Hepatocyte (in vitro differentiated cells): ENCODE results near the gene GDF15. TPM values are rescaled to one million over a fixed set of nuclear protein-coding genes. Genes with fewer than 3 reads are reported as not detected.
"Not testable (repeated sequence)": the region's sequence is repeated elsewhere in the genome, so short reads cannot be mapped to it uniquely, and the experiment has no call there.

Experiments used
- DNase-seq: peaks from one replicate; pipeline ENCODE4 v3.0.0-alpha.2; 2016; ENCODE audit warnings: low spot score
- H2AFZ ChIP-seq: fragments of 200-600 bp; sonication (generic); 2 replicates; pipeline ENCODE4 v1.6.0; 2016; ENCODE audit warnings: antibody characterized with exemption, mild to moderate bottlenecking
- H3K27ac ChIP-seq: fragments of 200-600 bp; sonication (generic); 2 replicates; pipeline ENCODE4 v1.5.1; 2016; ENCODE audit warnings: mild to moderate bottlenecking
- H3K27me3 ChIP-seq: fragments of 200-600 bp; sonication (generic); 2 replicates; pipeline ENCODE4 v1.6.1; 2016
- H3K36me3 ChIP-seq: fragments of 200-600 bp; sonication (generic); replicated peaks from 2 replicates; pipeline ENCODE4 v1.5.1; 2016; ENCODE audit warnings: low read depth; ENCODE audit not compliant: insufficient read depth
- H3K4me1 ChIP-seq: fragments of 200-600 bp; sonication (generic); 2 replicates; pipeline ENCODE4 v1.5.1; 2016; ENCODE audit warnings: mild to moderate bottlenecking, moderate library complexity; ENCODE audit not compliant: insufficient read depth
- H3K4me2 ChIP-seq: fragments of 200-600 bp; sonication (generic); 2 replicates; pipeline ENCODE4 v1.6.0; 2016
- H3K4me3 ChIP-seq: fragments of 200-600 bp; sonication (generic); 2 replicates; pipeline ENCODE4 v1.5.1; 2016; ENCODE audit warnings: mild to moderate bottlenecking
- H3K79me2 ChIP-seq: fragments of 200-600 bp; sonication (generic); 2 replicates; pipeline ENCODE4 v1.6.0; 2017; ENCODE audit warnings: mild to moderate bottlenecking
- H3K9me2 ChIP-seq: fragments of 200-600 bp; sonication (generic); replicated peaks from 2 replicates; pipeline ENCODE4 v1.6.0; 2017; ENCODE audit warnings: mild to moderate bottlenecking; ENCODE audit not compliant: insufficient read depth
- H3K9me3 ChIP-seq: fragments of 200-600 bp; sonication (generic); 2 replicates; pipeline ENCODE4 v1.5.1; 2016; ENCODE audit warnings: low read depth, mild to moderate bottlenecking
- H4K20me1 ChIP-seq: fragments of 200-600 bp; sonication (generic); 2 replicates; pipeline ENCODE4 v1.6.0; 2016; ENCODE audit warnings: mild to moderate bottlenecking; ENCODE audit not compliant: insufficient read depth, poor library complexity, severe bottlenecking
- CTCF ChIP-seq: fragments of 200-600 bp; sonication (generic); IDR thresholded peaks from 2 replicates; pipeline ENCODE4 v1.5.1; 2016; ENCODE audit warnings: antibody characterized with exemption, mild to moderate bottlenecking; ENCODE audit not compliant: poor library complexity
- EZH2 ChIP-seq: fragments of 200-600 bp; sonication (generic); IDR thresholded peaks from 2 replicates; pipeline ENCODE4 v1.6.1; 2016; ENCODE audit warnings: antibody characterized with exemption, mild to moderate bottlenecking, borderline replicate concordance
- EZH2phosphoT487 ChIP-seq: fragments of 200-600 bp; sonication (generic); IDR thresholded peaks from one replicate; pipeline ENCODE4 v1.6.1; 2018; ENCODE audit warnings: antibody characterized with exemption, mild to moderate bottlenecking, low read depth, moderate library complexity; ENCODE audit not compliant: unreplicated experiment, severe bottlenecking
- WGBS: methylation state at CpG from one replicate; pipeline ENCODE4 v1.1.6; 2016; ENCODE audit warnings: low lambda C conversion rate; ENCODE audit errors: missing lambda C conversion rate; 5-methylcytosine and 5-hydroxymethylcytosine counted together
- polyA plus RNA-seq: library from polyadenylated mRNA; unstranded; fragments of >200 nt; fragmentation: Nextera tagmentation; extraction: Ambion mirVana; gene quantifications from 2 replicates; pipeline ENCODE4 v1.2.1, GENCODE V29; 2016
- total RNA-seq: library from RNA; depleted of rRNA; stranded (reverse); fragments of >200 nt; gene quantifications from 2 replicates; pipeline ENCODE4 v1.2.3, GENCODE V29; 2014

Gene GDF15
- total and polyA plus RNA-seq, 2 experiments from 2014 or later = 123 to 175 TPM

- TF ChIP-seq EZH2phosphoT487 = no peak
- TF ChIP-seq CTCF = peak; percentile 53
- no peak for TF ChIP-seq EZH2
- H3K9me3 ChIP-seq = no peaks in the 10 kb centered on the region
- DNase-seq = peak; percentile 90
Observed at GRCh38 chr19:18401580-18402112, 15.7 kb downstream of the GDF15 start.

GRCh38 chr19:18402455-18403248 is 16.7 kb downstream of the GDF15 start:
- not testable (repeated sequence) for H3K9me2 ChIP-seq, H3K4me3 ChIP-seq, H3K79me2 ChIP-seq, H3K36me3 ChIP-seq, DNase-seq, H3K9me3 ChIP-seq, H3K27me3 ChIP-seq, H4K20me1 ChIP-seq, H2AFZ ChIP-seq
- 59% methylated on average over 18 of the region's 18 CpGs for WGBS
- H3K27ac ChIP-seq = peak overlapping the region; percentile 90
- H3K4me2 ChIP-seq = peak overlapping the region; percentile 69
- peaks cover 15% of the 10 kb centered on the region for H3K4me1 ChIP-seq

More at GRCh38 chr19:18401580-18402112, 15.7 kb downstream of the GDF15 start:
- Histone ChIP-seq H2AFZ (no peak overlapping the region), H3K4me3 (no peak overlapping the region), H3K27me3 (no peaks in the 10 kb centered on the region), H3K9me2 (no peaks in the 10 kb centered on the region), H3K27ac (peak overlapping the region; percentile 90), H3K4me1 (peaks cover 17% of the 10 kb centered on the region), H3K36me3 (no peaks in the 10 kb centered on the region), H3K79me2 (peaks cover 3% of the 10 kb centered on the region), H4K20me1 (no peaks in the 10 kb centered on the region), H3K4me2 (peak overlapping the region; percentile 69)
- WGBS = 50% methylated on average over 7 of the region's 7 CpGs

GRCh38 chr19:18405754-18406153 is 19.8 kb downstream of the GDF15 start:
- H3K79me2 ChIP-seq, H3K9me2 ChIP-seq, H4K20me1 ChIP-seq, DNase-seq, H3K4me3 ChIP-seq, H2AFZ ChIP-seq, H3K27me3 ChIP-seq, H3K4me2 ChIP-seq, H3K36me3 ChIP-seq, H3K27ac ChIP-seq, H3K9me3 ChIP-seq: not testable (repeated sequence)
- WGBS = 93% methylated on average over 10 of the region's 11 CpGs
- H3K4me1 ChIP-seq = peaks cover 17% of the 10 kb centered on the region

GRCh38 chr19:18406749-18407148 is 20.8 kb downstream of the GDF15 start:
- Histone ChIP-seq H3K36me3 (no peaks in the 10 kb centered on the region), H3K4me1 (peaks cover 17% of the 10 kb centered on the region)
- 96% methylated on average over 9 of the region's 9 CpGs for WGBS

More at GRCh38 chr19:18406749-18407148, 20.8 kb downstream of the GDF15 start:
- no peak for DNase-seq
- Histone ChIP-seq H3K9me2 (no peaks in the 10 kb centered on the region), H3K27me3 (no peaks in the 10 kb centered on the region), H3K27ac (no peak overlapping the region), H3K79me2 (peaks cover 3% of the 10 kb centered on the region), H3K4me2 (no peak overlapping the region), H4K20me1 (no peaks in the 10 kb centered on the region), H3K9me3 (no peaks in the 10 kb centered on the region), H3K4me3 (no peak overlapping the region), H2AFZ (no peak overlapping the region)
- TF ChIP-seq CTCF (no peak), EZH2phosphoT487 (no peak), EZH2 (no peak)
